ENCODE data around the gene GBE1. TPM values are rescaled to one million over a fixed set of nuclear protein-coding genes. Genes with fewer than 3 reads are reported as not detected.

GBE1 gene
- total and polyA plus RNA-seq, 9 of the 15 experiments (the other 6 are each of a cell fraction or from before 2014, with no cell fraction given) = 7.9 to 25.6 (median 13.1) TPM

DNA sequence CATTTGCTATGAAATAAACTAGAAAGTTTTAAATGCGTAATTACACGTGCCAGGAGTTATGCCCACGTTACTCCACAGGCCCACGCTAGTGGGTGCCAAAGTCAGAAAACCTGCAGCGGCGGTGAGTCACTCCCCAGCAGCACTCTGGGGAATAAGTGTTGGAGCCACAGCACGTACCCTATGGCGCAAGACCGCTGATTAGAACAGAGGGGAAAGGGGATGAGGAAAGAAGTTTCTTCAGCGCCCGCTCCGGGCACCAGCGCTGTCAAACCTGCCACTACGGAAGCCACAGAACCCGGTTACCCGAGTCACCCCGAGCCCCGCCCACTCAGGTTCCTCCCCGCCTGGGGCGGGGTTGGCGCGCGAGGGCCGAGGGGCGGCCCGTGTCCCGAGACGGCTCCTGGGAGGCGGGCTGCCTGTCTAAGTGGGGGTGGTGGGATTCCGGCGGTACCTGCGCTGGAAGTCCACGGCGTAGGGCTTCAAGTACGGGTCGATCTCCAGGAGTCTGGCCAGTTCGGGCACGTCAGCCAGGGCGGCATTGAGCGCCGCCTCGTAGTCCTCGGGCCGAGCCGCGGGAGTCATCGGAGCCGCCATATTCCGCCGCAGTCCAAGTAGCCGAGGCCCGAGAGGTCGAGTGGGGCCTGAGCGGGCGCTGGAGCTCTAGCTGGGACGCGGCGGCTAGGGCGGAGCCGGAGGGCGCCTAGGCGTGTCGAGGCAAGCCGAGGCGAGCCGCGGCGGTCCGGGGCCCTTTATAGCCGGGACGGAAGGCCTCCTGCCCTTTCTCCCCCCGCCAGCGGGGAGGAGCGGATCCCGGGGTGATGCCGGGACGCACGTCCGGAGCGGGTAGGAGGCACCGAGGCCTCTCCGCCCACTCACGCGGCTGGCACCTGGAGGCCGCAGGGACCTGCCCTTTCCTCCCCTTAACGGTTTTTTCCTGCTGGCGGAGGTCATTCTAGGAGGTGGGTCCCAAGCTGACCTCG lies at the start of gene GBE1 (continued):
- TF ChIP-seq, protein P1, sequence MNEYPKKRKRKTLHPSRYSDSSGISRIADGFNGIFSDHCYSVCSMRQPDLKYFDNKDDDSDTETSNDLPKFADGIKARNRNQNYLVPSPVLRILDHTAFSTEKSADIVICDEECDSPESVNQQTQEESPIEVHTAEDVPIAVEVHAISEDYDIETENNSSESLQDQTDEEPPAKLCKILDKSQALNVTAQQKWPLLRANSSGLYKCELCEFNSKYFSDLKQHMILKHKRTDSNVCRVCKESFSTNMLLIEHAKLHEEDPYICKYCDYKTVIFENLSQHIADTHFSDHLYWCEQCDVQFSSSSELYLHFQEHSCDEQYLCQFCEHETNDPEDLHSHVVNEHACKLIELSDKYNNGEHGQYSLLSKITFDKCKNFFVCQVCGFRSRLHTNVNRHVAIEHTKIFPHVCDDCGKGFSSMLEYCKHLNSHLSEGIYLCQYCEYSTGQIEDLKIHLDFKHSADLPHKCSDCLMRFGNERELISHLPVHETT (CRISPR knock-in tag; conservative IDR thresholded peaks at IDR 0.05 in 1 of 2, IDR thresholded peaks at IDR 0.05 in 1 of 2) = peak in 1 of 2 experiments; percentile 69; a peak in 1 of 4 replicates
- no peak for TF ChIP-seq GABPB2 (CRISPR knock-in tag; conservative IDR thresholded peaks at IDR 0.05)
- TF ChIP-seq, protein P2, sequence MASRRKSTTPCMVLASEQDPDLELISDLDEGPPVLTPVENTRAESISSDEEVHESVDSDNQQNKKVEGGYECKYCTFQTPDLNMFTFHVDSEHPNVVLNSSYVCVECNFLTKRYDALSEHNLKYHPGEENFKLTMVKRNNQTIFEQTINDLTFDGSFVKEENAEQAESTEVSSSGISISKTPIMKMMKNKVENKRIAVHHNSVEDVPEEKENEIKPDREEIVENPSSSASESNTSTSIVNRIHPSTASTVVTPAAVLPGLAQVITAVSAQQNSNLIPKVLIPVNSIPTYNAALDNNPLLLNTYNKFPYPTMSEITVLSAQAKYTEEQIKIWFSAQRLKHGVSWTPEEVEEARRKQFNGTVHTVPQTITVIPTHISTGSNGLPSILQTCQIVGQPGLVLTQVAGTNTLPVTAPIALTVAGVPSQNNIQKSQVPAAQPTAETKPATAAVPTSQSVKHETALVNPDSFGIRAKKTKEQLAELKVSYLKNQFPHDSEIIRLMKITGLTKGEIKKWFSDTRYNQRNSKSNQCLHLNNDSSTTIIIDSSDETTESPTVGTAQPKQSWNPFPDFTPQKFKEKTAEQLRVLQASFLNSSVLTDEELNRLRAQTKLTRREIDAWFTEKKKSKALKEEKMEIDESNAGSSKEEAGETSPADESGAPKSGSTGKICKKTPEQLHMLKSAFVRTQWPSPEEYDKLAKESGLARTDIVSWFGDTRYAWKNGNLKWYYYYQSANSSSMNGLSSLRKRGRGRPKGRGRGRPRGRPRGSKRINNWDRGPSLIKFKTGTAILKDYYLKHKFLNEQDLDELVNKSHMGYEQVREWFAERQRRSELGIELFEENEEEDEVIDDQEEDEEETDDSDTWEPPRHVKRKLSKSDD (conservative IDR thresholded peaks at IDR 0.05; ENCODE audit: low read length) = no peak
- TF ChIP-seq, protein P3, sequence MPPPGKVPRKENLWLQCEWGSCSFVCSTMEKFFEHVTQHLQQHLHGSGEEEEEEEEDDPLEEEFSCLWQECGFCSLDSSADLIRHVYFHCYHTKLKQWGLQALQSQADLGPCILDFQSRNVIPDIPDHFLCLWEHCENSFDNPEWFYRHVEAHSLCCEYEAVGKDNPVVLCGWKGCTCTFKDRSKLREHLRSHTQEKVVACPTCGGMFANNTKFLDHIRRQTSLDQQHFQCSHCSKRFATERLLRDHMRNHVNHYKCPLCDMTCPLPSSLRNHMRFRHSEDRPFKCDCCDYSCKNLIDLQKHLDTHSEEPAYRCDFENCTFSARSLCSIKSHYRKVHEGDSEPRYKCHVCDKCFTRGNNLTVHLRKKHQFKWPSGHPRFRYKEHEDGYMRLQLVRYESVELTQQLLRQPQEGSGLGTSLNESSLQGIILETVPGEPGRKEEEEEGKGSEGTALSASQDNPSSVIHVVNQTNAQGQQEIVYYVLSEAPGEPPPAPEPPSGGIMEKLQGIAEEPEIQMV (tag; conservative IDR thresholded peaks at IDR 0.05; ENCODE audit: low read depth) = no peak
- TF ChIP-seq SNIP1 (IDR thresholded peaks at IDR 0.05; ENCODE audit: low read depth) = no peak
- no peak for TF ChIP-seq ZNF311 (CRISPR knock-in tag; IDR thresholded peaks at IDR 0.05)
- TF ChIP-seq KLF13 (tag; IDR thresholded peaks at IDR 0.05; ENCODE audit: borderline replicate concordance, low read depth) = peak; percentile 74
- no peak for TF ChIP-seq PCBP2 (IDR thresholded peaks at IDR 0.05; ENCODE audit: low read depth, low read length, poor library complexity, severe bottlenecking)
- TF ChIP-seq FOSL1 (tag; conservative IDR thresholded peaks at IDR 0.05) = peak; percentile 90
- TF ChIP-seq ZSCAN32 (CRISPR knock-in tag; IDR thresholded peaks at IDR 0.05) = no peak
- TF ChIP-seq RBM22 (IDR thresholded peaks at IDR 0.05; ENCODE audit: low read depth, low read length, poor library complexity, severe bottlenecking) = peak; percentile 43
- TF ChIP-seq RBM17 (IDR thresholded peaks at IDR 0.05; ENCODE audit: borderline replicate concordance, low read depth, low read length) = no peak
- TF ChIP-seq, protein P4, sequence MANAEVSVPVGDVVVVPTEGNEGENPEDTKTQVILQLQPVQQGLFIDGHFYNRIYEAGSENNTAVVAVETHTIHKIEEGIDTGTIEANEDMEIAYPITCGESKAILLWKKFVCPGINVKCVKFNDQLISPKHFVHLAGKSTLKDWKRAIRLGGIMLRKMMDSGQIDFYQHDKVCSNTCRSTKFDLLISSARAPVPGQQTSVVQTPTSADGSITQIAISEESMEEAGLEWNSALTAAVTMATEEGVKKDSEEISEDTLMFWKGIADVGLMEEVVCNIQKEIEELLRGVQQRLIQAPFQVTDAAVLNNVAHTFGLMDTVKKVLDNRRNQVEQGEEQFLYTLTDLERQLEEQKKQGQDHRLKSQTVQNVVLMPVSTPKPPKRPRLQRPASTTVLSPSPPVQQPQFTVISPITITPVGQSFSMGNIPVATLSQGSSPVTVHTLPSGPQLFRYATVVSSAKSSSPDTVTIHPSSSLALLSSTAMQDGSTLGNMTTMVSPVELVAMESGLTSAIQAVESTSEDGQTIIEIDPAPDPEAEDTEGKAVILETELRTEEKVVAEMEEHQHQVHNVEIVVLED (CRISPR knock-in tag; IDR thresholded peaks at IDR 0.05) = peak; percentile 92
- no peak for TF ChIP-seq ESRRB (CRISPR knock-in tag; IDR thresholded peaks at IDR 0.05; ENCODE audit: borderline replicate concordance)
- 0 out of 4 replicates have a peak, but pooled peaks of 1 of the 2 experiments have one; percentile 5 for TF ChIP-seq RAD21 (CRISPR knock-in tag; conservative IDR thresholded peaks at IDR 0.05 in 1 of 2, IDR thresholded peaks at IDR 0.05 in 1 of 2)
